ENCODE data around the gene GPR183. TPM values are rescaled to one million over a fixed set of nuclear protein-coding genes. Genes with fewer than 3 reads are reported as not detected.
A peak's percentile ranks its signal among the peaks of the same experiment; 100 is the strongest.

The GPR183 gene
- total and polyA plus RNA-seq, 4 donors: 1.7 to 25.3 (median 13.9) TPM

- no peak overlapping the region for H3K27ac ChIP-seq (ENCODE audit: low read depth in 1 of 2, low read length in 2 of 2)
- intact Hi-C loops (cut with DNase I): no loop called here
- 65 to 77% methylated on average over 6 of the region's 6 CpGs for WGBS, 2 donors
- H3K9me3 ChIP-seq (ENCODE audit: control insufficient read depth, low read length): no peaks in the 10 kb centered on the region
- DNase-seq: no peak
- no peak for ATAC-seq (ENCODE audit: low FRiP score)
- no peaks in the 10 kb centered on the region for H3K27me3 ChIP-seq (ENCODE audit: control insufficient read depth in 1 of 2, insufficient read depth in 2 of 2, low read length in 1 of 2)
- no peaks in the 10 kb centered on the region for H3K4me1 ChIP-seq (ENCODE audit: control insufficient read depth in 1 of 2, insufficient read depth in 2 of 2, low read length in 2 of 2)
- H3K4me3 ChIP-seq (ENCODE audit: low read length in 2 of 2): no peak overlapping the region
- H3K36me3 ChIP-seq (ENCODE audit: control insufficient read depth in 1 of 2, insufficient read depth in 2 of 2, low read length in 1 of 2): no peaks in the 10 kb centered on the region
These were observed 23.7 kb upstream of the GPR183 start for GRCh38 chr13:99330942-99331341.

- WGBS, 2 donors: 94 to 96% methylated on average over 1 of the region's 1 CpG
- DNase-seq: no peak
- Histone ChIP-seq H3K4me1 (ENCODE audit: control insufficient read depth in 1 of 2, insufficient read depth in 2 of 2, low read length in 2 of 2) (no peaks in the 10 kb centered on the region), H3K36me3 (ENCODE audit: control insufficient read depth in 1 of 2, insufficient read depth in 2 of 2, low read length in 1 of 2) (no peaks in the 10 kb centered on the region), H3K27me3 (ENCODE audit: control insufficient read depth in 1 of 2, insufficient read depth in 2 of 2, low read length in 1 of 2) (no peaks in the 10 kb centered on the region), H3K27ac (ENCODE audit: low read depth in 1 of 2, low read length in 2 of 2) (no peak overlapping the region), H3K9me3 (ENCODE audit: control insufficient read depth, low read length) (no peaks in the 10 kb centered on the region), H3K4me3 (ENCODE audit: low read length in 2 of 2) (no peak overlapping the region)
- intact Hi-C loops (cut with DNase I): loop anchor here in 1 of 2 donors (5.0 kb wide), 1 partner anchor 33 kb away; no protein-coding TSS in a partner anchor
- no peak for ATAC-seq (ENCODE audit: low FRiP score)
These were observed 22.3 kb upstream of the GPR183 start for GRCh38 chr13:99329477-99329876.

GRCh38 chr13:99327761-99328160 lies 20.6 kb upstream of the GPR183 start:
- H3K27ac ChIP-seq (ENCODE audit: low read depth in 1 of 2, low read length in 2 of 2): no peak overlapping the region
- H3K36me3 ChIP-seq (ENCODE audit: control insufficient read depth in 1 of 2, insufficient read depth in 2 of 2, low read length in 1 of 2): no peaks in the 10 kb centered on the region
- intact Hi-C loops (cut with DNase I): loop anchor here in 1 of 2 donors (5.0 kb wide), 1 partner anchor 35 kb away; no protein-coding TSS in a partner anchor
- DNase-seq (no peak), ATAC-seq (ENCODE audit: low FRiP score) (no peak)
- no peaks in the 10 kb centered on the region for H3K27me3 ChIP-seq (ENCODE audit: control insufficient read depth in 1 of 2, insufficient read depth in 2 of 2, low read length in 1 of 2)
- no peaks in the 10 kb centered on the region for H3K4me1 ChIP-seq (ENCODE audit: control insufficient read depth in 1 of 2, insufficient read depth in 2 of 2, low read length in 2 of 2)
- no peaks in the 10 kb centered on the region for H3K9me3 ChIP-seq (ENCODE audit: control insufficient read depth, low read length)
- H3K4me3 ChIP-seq (ENCODE audit: low read length in 2 of 2): no peak overlapping the region
- 98 to 100% methylated on average over 2 of the region's 2 CpGs for WGBS, 2 donors

GRCh38 chr13:99327126-99327525 lies 19.9 kb upstream of the GPR183 start:
- H3K27me3 ChIP-seq (ENCODE audit: control insufficient read depth in 1 of 2, insufficient read depth in 2 of 2, low read length in 1 of 2): no peaks in the 10 kb centered on the region
- H3K9me3 ChIP-seq (ENCODE audit: control insufficient read depth, low read length): no peaks in the 10 kb centered on the region
- no peak overlapping the region for H3K4me3 ChIP-seq (ENCODE audit: low read length in 2 of 2)
- H3K36me3 ChIP-seq (ENCODE audit: control insufficient read depth in 1 of 2, insufficient read depth in 2 of 2, low read length in 1 of 2): no peaks in the 10 kb centered on the region
- H3K4me1 ChIP-seq (ENCODE audit: control insufficient read depth in 1 of 2, insufficient read depth in 2 of 2, low read length in 2 of 2): peaks cover 0 to 3% of the 10 kb centered on the region in 2 donors
- WGBS, 2 donors: 93% methylated on average over 2 of the region's 2 CpGs
- no peak for ATAC-seq (ENCODE audit: low FRiP score)
- no peak for DNase-seq
- no peak overlapping the region for H3K27ac ChIP-seq (ENCODE audit: low read depth in 1 of 2, low read length in 2 of 2)
- intact Hi-C loops (cut with DNase I): loop anchor here in 1 of 2 donors (5.0 kb wide), 1 partner anchor 35 kb away; no protein-coding TSS in a partner anchor

- H3K27ac ChIP-seq (ENCODE audit: low read depth in 1 of 2, low read length in 2 of 2): no peak overlapping the region
- no peak for DNase-seq
- intact Hi-C loops (cut with DNase I): loop anchor here in 1 of 2 donors (5.0 kb wide), 1 partner anchor 36 kb away; no protein-coding TSS in a partner anchor
- no peak for ATAC-seq (ENCODE audit: low FRiP score)
- H3K36me3 ChIP-seq (ENCODE audit: control insufficient read depth in 1 of 2, insufficient read depth in 2 of 2, low read length in 1 of 2): no peaks in the 10 kb centered on the region
- peaks cover 0 to 3% of the 10 kb centered on the region in 2 donors for H3K4me1 ChIP-seq (ENCODE audit: control insufficient read depth in 1 of 2, insufficient read depth in 2 of 2, low read length in 2 of 2)
- H3K4me3 ChIP-seq (ENCODE audit: low read length in 2 of 2): no peak overlapping the region
- H3K27me3 ChIP-seq (ENCODE audit: control insufficient read depth in 1 of 2, insufficient read depth in 2 of 2, low read length in 1 of 2): no peaks in the 10 kb centered on the region
- H3K9me3 ChIP-seq (ENCODE audit: control insufficient read depth, low read length): no peaks in the 10 kb centered on the region
These were observed 18.8 kb upstream of the GPR183 start for GRCh38 chr13:99326012-99326411.

- Histone ChIP-seq H3K27ac (ENCODE audit: low read depth in 1 of 2, low read length in 2 of 2) (no peak overlapping the region), H3K27me3 (ENCODE audit: control insufficient read depth in 1 of 2, insufficient read depth in 2 of 2, low read length in 1 of 2) (no peaks in the 10 kb centered on the region), H3K9me3 (ENCODE audit: control insufficient read depth, low read length) (no peaks in the 10 kb centered on the region), H3K36me3 (ENCODE audit: control insufficient read depth in 1 of 2, insufficient read depth in 2 of 2, low read length in 1 of 2) (no peaks in the 10 kb centered on the region), H3K4me3 (ENCODE audit: low read length in 2 of 2) (no peak overlapping the region), H3K4me1 (ENCODE audit: control insufficient read depth in 1 of 2, insufficient read depth in 2 of 2, low read length in 2 of 2) (peaks cover 3% of the 10 kb centered on the region in 2 donors)
- DNase-seq: no peak
- intact Hi-C loops (cut with DNase I): loop anchor here in 1 of 2 donors (5.0 kb wide), 1 partner anchor 41 kb away; no protein-coding TSS in a partner anchor
- WGBS, 2 donors: 64 to 92% methylated on average over 3 of the region's 3 CpGs
- no peak for ATAC-seq (ENCODE audit: low FRiP score)
These were observed 16.3 kb upstream of the GPR183 start for GRCh38 chr13:99323488-99323887.

DNA sequence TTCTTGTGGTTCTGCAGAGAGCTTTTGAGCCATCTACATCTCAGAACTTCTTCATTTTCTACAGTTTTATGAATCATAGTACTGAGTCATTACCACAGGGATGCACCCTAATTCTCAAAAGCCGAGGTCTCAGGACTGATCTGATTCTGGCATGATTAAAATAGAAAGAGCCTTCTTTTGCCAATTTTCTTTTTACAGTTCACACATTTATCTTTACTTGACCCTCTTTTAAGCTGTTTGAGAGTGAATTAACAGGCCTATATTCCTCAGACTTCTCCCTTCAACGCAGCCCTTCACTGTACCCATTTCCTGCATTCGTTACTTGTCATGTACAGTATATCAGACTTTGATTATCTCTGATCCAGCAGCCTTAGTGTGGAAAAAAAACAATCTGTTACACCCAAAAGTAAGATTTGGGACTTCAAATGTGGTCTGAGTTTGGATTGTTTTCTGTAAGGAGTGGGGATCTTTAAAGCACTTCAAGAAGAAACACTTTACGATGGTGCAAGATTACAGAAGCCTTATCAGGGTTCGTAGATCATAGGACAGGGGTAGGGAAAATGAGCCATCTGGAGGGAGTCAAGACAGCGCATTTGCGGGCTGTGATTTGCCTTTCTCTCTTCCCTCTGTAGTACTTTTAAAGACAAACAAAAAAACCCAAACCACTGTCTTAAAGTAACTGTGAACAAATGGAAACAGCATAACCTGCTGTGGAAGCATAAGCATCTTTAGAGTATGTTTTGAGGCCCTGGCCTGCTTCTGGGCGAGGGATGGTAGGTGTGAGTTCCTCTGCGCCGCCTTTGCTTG lies 15.3 kb upstream of the GPR183 start:
- intact Hi-C loops (cut with DNase I): loop anchor here in 1 of 2 donors (5.0 kb wide), 1 partner anchor 40 kb away; no protein-coding TSS in a partner anchor
- WGBS, 2 donors: 76 to 79% methylated on average over 10 of the region's 10 CpGs
- H3K27ac ChIP-seq (ENCODE audit: low read depth in 1 of 2, low read length in 2 of 2): no peak overlapping the region

GRCh38 chr13:99321709-99322108 lies 14.5 kb upstream of the GPR183 start:
- DNase-seq: no peak
- no peak for ATAC-seq (ENCODE audit: low FRiP score)
- Histone ChIP-seq H3K36me3 (ENCODE audit: control insufficient read depth in 1 of 2, insufficient read depth in 2 of 2, low read length in 1 of 2) (no peaks in the 10 kb centered on the region), H3K4me1 (ENCODE audit: control insufficient read depth in 1 of 2, insufficient read depth in 2 of 2, low read length in 2 of 2) (peaks cover 3% of the 10 kb centered on the region in 2 donors), H3K27me3 (ENCODE audit: control insufficient read depth in 1 of 2, insufficient read depth in 2 of 2, low read length in 1 of 2) (no peaks in the 10 kb centered on the region), H3K4me3 (ENCODE audit: low read length in 2 of 2) (no peak overlapping the region), H3K27ac (ENCODE audit: low read depth in 1 of 2, low read length in 2 of 2) (no peak overlapping the region), H3K9me3 (ENCODE audit: control insufficient read depth, low read length) (no peaks in the 10 kb centered on the region)
- intact Hi-C loops (cut with DNase I): loop anchor here in 1 of 2 donors (5.0 kb wide), 1 partner anchor 39 kb away; no protein-coding TSS in a partner anchor

More for the DNA sequence above, 15.3 kb upstream of the GPR183 start:
- no peak overlapping the region for H3K4me3 ChIP-seq (ENCODE audit: low read length in 2 of 2)
- H3K9me3 ChIP-seq (ENCODE audit: control insufficient read depth, low read length): no peaks in the 10 kb centered on the region
- H3K27me3 ChIP-seq (ENCODE audit: control insufficient read depth in 1 of 2, insufficient read depth in 2 of 2, low read length in 1 of 2): no peaks in the 10 kb centered on the region
- DNase-seq (no peak), ATAC-seq (ENCODE audit: low FRiP score) (peak; percentile 74)
- H3K36me3 ChIP-seq (ENCODE audit: control insufficient read depth in 1 of 2, insufficient read depth in 2 of 2, low read length in 1 of 2): no peaks in the 10 kb centered on the region
- H3K4me1 ChIP-seq (ENCODE audit: control insufficient read depth in 1 of 2, insufficient read depth in 2 of 2, low read length in 2 of 2): peaks cover 3% of the 10 kb centered on the region in 2 donors

Measured in aorta (tissue), 5 donors.